Fibroblast of mammary gland (primary cell): ENCODE measurements around the gene PHF23.

ENCODE experiments used
- DNase-seq: peaks from one replicate; pipeline ENCODE4 v3.0.0-alpha.2; 2010; ENCODE audit warnings: low read depth
- H3K4me3 ChIP-seq: 2 replicates; pipeline ENCODE4 v1.5.1; 2011; ENCODE audit warnings: low read depth, mild to moderate bottlenecking, low read length, moderate library complexity; ENCODE audit not compliant: control insufficient read depth
- TF ChIP-seq, protein P1 (sequence below): conservative IDR thresholded peaks from 2 replicates; pipeline ENCODE4 v1.5.1; 2011; ENCODE audit warnings: low read depth, low read length, inconsistent platforms; ENCODE audit not compliant: control insufficient read depth, insufficient read depth

The PHF23 gene

DNA sequence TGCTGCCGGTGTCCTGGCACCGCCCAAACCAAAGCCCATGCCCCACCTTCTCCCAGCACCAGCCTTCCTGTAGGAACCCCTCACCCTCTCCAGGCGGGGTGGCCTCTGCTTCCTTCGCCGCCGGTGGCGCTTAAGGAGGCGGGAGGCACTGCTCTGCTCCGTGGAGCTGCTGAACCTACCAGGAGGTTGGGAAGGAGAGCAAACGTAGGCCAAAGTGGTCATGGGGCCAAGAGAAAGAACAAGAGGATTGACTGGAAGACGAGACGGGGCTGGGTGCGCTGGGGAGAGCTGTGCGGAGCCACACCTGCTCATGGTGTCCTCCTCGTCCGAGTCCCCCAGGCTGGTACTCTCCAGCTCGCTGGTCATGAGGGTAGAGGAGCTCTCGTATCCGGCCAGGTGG is 9.8 kb downstream of the PHF23 start:
- H3K4me3 ChIP-seq = no peak overlapping the region
- TF ChIP-seq, protein P1, sequence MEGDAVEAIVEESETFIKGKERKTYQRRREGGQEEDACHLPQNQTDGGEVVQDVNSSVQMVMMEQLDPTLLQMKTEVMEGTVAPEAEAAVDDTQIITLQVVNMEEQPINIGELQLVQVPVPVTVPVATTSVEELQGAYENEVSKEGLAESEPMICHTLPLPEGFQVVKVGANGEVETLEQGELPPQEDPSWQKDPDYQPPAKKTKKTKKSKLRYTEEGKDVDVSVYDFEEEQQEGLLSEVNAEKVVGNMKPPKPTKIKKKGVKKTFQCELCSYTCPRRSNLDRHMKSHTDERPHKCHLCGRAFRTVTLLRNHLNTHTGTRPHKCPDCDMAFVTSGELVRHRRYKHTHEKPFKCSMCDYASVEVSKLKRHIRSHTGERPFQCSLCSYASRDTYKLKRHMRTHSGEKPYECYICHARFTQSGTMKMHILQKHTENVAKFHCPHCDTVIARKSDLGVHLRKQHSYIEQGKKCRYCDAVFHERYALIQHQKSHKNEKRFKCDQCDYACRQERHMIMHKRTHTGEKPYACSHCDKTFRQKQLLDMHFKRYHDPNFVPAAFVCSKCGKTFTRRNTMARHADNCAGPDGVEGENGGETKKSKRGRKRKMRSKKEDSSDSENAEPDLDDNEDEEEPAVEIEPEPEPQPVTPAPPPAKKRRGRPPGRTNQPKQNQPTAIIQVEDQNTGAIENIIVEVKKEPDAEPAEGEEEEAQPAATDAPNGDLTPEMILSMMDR = no peak
- DNase-seq = no peak

DNA sequence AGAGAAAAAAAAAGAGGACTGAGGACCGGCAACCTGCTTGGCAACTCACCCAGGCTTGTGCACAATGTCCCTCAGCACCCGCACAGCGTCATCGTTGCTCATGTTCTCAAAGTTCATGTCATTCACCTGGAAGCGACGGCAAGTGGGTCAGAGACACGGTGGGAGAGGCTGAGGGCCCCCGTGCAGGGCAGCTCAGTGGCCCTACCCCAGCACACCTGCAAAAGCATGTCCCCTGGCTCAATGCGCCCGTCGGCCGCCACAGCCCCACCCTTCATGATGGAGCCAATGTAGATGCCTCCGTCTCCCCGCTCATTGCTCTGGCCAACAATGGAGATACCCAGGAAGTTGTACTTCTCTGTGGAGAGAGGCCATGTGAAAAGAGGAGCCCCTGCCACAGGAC is 10.3 kb downstream of the PHF23 start:
- no peak for DNase-seq
- TF ChIP-seq, protein P1 = no peak
- no peak overlapping the region for H3K4me3 ChIP-seq

DNA sequence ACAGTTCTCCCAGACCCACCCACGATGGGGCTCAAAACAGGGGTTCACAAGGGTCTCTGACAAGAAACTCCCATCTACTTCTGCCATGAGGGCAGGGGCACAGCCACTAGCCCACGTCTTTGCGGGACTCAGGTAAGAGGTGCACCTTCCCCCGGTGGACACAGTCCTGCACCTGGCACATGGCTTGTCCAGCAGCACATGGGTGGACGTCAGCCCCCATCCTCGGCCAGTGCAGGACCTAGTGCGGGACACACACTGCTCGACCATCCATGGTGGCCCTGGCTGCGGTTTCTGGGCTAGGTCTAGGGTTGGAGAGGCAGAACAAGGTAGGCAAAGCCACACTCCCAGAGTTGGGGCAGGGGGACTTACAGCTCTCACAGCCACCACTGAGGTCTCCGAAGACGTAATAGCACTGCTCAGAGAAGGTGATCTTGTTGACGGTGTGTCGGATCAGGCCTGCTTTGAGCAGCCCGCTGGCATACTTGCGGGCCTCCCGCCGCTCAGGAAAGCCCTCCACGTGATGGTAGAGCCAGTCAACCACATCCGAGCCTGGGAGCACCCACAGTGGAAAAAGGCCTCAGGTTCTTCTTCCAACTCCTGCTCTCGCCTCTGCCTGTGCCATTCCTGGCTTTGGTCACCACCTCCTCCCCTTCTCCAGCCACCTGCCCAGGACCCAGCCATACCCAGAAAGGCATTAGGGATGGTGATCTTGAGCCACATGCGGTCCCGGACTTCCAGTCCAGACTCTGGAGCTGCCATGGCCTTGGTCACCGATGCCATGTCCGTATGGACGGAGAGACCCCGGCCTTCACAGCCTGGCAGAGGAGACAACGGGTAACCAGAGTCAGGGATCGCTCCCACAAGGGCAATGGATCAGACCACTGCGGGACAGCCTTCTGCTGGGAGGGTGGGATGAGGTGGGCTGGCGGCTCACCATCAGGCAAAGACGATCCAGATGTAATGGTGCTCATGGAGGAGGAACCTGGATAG is 12.2 kb downstream of the PHF23 start:
- TF ChIP-seq, protein P1 = no peak
- H3K4me3 ChIP-seq = no peak overlapping the region
- DNase-seq = no peak

DNA sequence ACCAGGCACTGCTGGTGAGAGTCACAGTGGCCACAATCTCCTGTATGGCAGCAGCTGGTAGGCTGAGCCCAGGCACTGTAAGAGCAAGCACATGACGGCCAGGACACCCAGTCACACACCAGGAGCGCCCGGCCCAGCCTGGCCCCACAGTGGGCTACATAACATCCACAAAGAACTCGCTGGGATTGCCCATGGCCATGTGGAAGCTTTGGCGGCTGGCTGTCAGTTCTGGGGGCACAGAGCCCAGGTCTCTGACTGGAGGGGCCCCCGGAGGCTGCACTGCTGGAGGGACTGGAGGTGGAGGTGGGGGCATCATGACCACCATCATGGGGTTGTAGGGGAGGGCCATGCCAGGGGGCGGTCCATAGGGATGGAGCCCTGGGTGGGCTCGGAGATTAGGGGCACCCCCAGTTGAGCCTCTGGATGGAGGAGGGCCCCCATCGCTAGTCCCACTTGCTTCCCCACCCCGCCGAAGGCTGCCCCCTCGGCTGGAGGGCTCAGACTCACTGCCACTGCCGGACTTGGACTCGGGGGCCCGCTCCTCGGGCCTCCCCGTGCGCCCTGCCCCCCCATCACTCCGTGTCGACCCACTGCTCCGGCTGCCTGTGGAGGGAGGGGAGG is 13.4 kb downstream of the PHF23 start:
- TF ChIP-seq, protein P1 = no peak
- no peak overlapping the region for H3K4me3 ChIP-seq
- no peak for DNase-seq

DNA sequence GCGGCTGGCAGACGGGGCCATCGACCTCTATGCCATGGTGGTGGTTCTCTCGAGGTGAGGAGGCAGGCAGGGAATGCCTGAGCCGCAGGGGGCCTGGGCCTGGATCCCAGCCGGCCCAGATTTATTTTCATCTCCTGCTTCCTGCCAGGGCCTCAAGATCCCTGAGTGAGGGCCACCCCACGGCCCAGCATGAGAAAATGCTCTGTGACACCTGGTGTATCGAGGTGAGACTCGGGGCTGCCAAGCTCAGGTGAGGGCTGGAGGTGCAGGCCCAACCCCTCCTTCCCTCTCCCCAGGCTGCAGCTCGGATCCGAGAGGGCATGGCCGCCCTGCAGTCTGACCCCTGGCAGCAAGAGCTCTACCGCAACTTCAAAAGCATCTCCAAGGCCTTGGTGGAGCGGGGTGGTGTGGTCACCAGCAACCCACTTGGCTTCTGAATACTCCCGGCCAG is 14.6 kb downstream of the PHF23 start:
- TF ChIP-seq, protein P1 = no peak
- DNase-seq = no peak
- no peak overlapping the region for H3K4me3 ChIP-seq

DNA sequence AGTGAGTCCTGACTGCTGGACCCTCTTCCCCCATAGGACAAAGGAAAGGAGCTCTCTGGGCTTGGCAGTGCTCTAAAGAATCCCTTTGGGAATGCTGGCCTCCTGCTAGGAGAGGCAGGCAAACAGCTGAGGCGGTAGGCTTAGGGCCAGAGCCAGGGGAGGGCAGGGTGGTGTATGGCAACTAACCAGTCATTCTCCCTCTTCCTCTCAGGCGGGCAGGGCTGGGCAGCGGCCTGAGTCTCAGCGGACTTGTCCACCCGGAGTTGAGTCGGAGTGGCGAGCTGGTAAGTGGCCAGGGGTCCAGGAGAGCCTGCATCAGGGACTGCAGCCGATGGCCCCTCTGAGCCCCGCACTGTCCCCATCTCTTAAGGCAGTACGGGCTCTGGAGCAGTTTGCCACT is 15.1 kb downstream of the PHF23 start:
- TF ChIP-seq, protein P1 = no peak
- DNase-seq = no peak
- no peak overlapping the region for H3K4me3 ChIP-seq
